Caco-2 (cell line): ENCODE data around the gene XG. TPM values are rescaled to one million over a fixed set of nuclear protein-coding genes. Genes with fewer than 3 reads are reported as not detected.

ENCODE experiments used
- BruUV-seq: library from RNA; stranded (reverse); fragments of 400-500 nt; replicated peaks from 2 replicates; lab custom pipeline; 2021; lab: Mats Ljungman, UMichigan
- CTCF ChIA-PET: fragments of 300-600 bp; sonication (Branson Sonifier 250); formaldehyde crosslinking; loops from one replicate; lab custom pipeline; 2022; ENCODE audit warnings: antibody characterized with exemption; lab: Charles Lee
- POLR2A ChIA-PET: fragments of 300-600 bp; sonication (Branson Sonifier 250); formaldehyde crosslinking; loops from one replicate; lab custom pipeline; 2022; ENCODE audit warnings: antibody characterized with exemption; lab: Charles Lee
- DNase-seq, 2 experiments: peaks; one replicate each; pipeline versions ENCODE4 v3.0.0 to v3.0.0-alpha.2; 2020 to 2022
- H3K27me3 ChIP-seq: replicated peaks from 2 replicates; pipeline ENCODE4 v1.6.0; 2011; ENCODE audit warnings: low read length; ENCODE audit not compliant: control insufficient read depth, insufficient read depth
- H3K36me3 ChIP-seq: 2 replicates; pipeline ENCODE4 v1.5.1; 2011; ENCODE audit warnings: low read length; ENCODE audit not compliant: control insufficient read depth, insufficient read depth
- H3K4me1 ChIP-seq: fragments of 250-450 bp; sonication (Bioruptor Pico); 2 replicates; pipeline ENCODE4 v1.5.1; 2020; ENCODE audit warnings: mild to moderate bottlenecking
- H3K4me3 ChIP-seq: 2 replicates; pipeline ENCODE4 v1.5.1; 2011; ENCODE audit warnings: low read depth, mild to moderate bottlenecking, control low read depth, low read length
- H3K9me3 ChIP-seq: fragments of 250-450 bp; sonication (Bioruptor Pico); 2 replicates; pipeline ENCODE4 v1.5.1; 2020; ENCODE audit warnings: mild to moderate bottlenecking, moderate library complexity
- H3K27ac Mint-ChIP-seq: one replicate; pipeline ENCODE4 v1.8.0; 2022; ENCODE audit warnings: mixed read lengths; ENCODE audit not compliant: unreplicated experiment
- H3K27me3 Mint-ChIP-seq: one replicate; pipeline ENCODE4 v1.8.0; 2022; ENCODE audit warnings: mixed read lengths; ENCODE audit not compliant: insufficient read depth, unreplicated experiment
- H3K36me3 Mint-ChIP-seq: one replicate; pipeline ENCODE4 v1.8.0; 2022; ENCODE audit warnings: mild to moderate bottlenecking, mixed read lengths; ENCODE audit not compliant: insufficient read depth, unreplicated experiment
- H3K4me1 Mint-ChIP-seq: one replicate; pipeline ENCODE4 v1.8.0; 2022; ENCODE audit warnings: low read depth, mixed read lengths; ENCODE audit not compliant: unreplicated experiment
- H3K4me3 Mint-ChIP-seq: one replicate; pipeline ENCODE4 v1.8.0; 2022; ENCODE audit warnings: mild to moderate bottlenecking, moderate library complexity, mixed read lengths; ENCODE audit not compliant: unreplicated experiment
- H3K9me3 Mint-ChIP-seq: one replicate; pipeline ENCODE4 v1.8.0; 2022; ENCODE audit warnings: mixed read lengths; ENCODE audit not compliant: unreplicated experiment
- CTCF ChIP-seq, 2 experiments: fragments of 200-600 bp in 1 of 2; IDR thresholded peaks; 1 replicate in 1 of 2; 2 replicates in 1 of 2; pipeline versions ENCODE4 v1.5.1 to v1.8.0; 2011 to 2022; ENCODE audit warnings: antibody characterized with exemption in 1 of 2, control low read depth in 1 of 2, inconsistent platforms in 1 of 2, low read depth in 1 of 2, low read length in 1 of 2, mild to moderate bottlenecking in 1 of 2, moderate library complexity in 1 of 2; ENCODE audit not compliant: insufficient read depth in 1 of 2, severe bottlenecking in 1 of 2, unreplicated experiment in 1 of 2
- intact Hi-C: fragments of 100-400 bp; cut with micrococcal nuclease; formaldehyde crosslinking; loops from one replicate; pipeline ENCODE4 v1.10.0; 2022; ENCODE audit not compliant: unreplicated experiment
- total RNA-seq: library from RNA; stranded (reverse); gene quantifications from 2 replicates; pipeline ENCODE4 v1.2.3, GENCODE V29; 2022

Gene XG
- total RNA-seq, 1 experiment from 2014 or later: 1.2 TPM

- intact Hi-C loops: no loop called here
- H3K27me3 ChIP-seq: no peaks in the 10 kb centered on the region
- H3K4me3 ChIP-seq: no peak overlapping the region
- BruUV-seq: no TSS peak
- Mint-ChIP-seq H3K27me3 (no peaks in the 10 kb centered on the region), H3K4me3 (no peak overlapping the region), H3K4me1 (peaks cover 9% of the 10 kb centered on the region), H3K27ac (no peak overlapping the region), H3K9me3 (peaks cover 37% of the 10 kb centered on the region), H3K36me3 (peaks cover 70% of the 10 kb centered on the region)
- no peaks in the 10 kb centered on the region; the same call in 1 of the 2 replicates for H3K36me3 ChIP-seq
- ChIA-PET POLR2A (no interaction called here), CTCF (no interaction called here)
- no peaks in the 10 kb centered on the region for H3K9me3 ChIP-seq
- DNase-seq: no peak
- H3K4me1 ChIP-seq: no peaks in the 10 kb centered on the region
- no peak for TF ChIP-seq CTCF (IDR thresholded peaks at IDR 0.05; ENCODE audit: insufficient read depth in 1 of 2, low read depth in 1 of 2, low read length in 1 of 2, severe bottlenecking in 1 of 2, unreplicated experiment in 1 of 2)
Observed at GRCh38 chrX:2837961-2838360, 86.1 kb downstream of the XG start.

- peaks cover 9% of the 10 kb centered on the region for H3K4me1 Mint-ChIP-seq
- Histone ChIP-seq H3K36me3 (no peaks in the 10 kb centered on the region; the same call in 1 of the 2 replicates), H3K27me3 (no peaks in the 10 kb centered on the region), H3K4me3 (no peak overlapping the region), H3K9me3 (no peaks in the 10 kb centered on the region), H3K4me1 (no peaks in the 10 kb centered on the region)
- H3K9me3 Mint-ChIP-seq: peaks cover 37% of the 10 kb centered on the region
- H3K27ac Mint-ChIP-seq: no peak overlapping the region
- CTCF ChIA-PET: no interaction called here
- no peak for DNase-seq
- BruUV-seq: no TSS peak
- no peak for TF ChIP-seq CTCF (IDR thresholded peaks at IDR 0.05; ENCODE audit: insufficient read depth in 1 of 2, low read depth in 1 of 2, low read length in 1 of 2, severe bottlenecking in 1 of 2, unreplicated experiment in 1 of 2)
- POLR2A ChIA-PET: no interaction called here
- H3K36me3 Mint-ChIP-seq: peaks cover 51% of the 10 kb centered on the region
- no peaks in the 10 kb centered on the region for H3K27me3 Mint-ChIP-seq
- intact Hi-C loops: no loop called here
- H3K4me3 Mint-ChIP-seq: no peak overlapping the region
Observed at GRCh38 chrX:2840961-2841360, 89.1 kb downstream of the XG start.

GRCh38 chrX:2841537-2841936 is 89.7 kb downstream of the XG start:
- BruUV-seq: no TSS peak
- DNase-seq: no peak
- ChIA-PET POLR2A (no interaction called here), CTCF (no interaction called here)
- H3K9me3 Mint-ChIP-seq: peaks cover 37% of the 10 kb centered on the region
- H3K9me3 ChIP-seq: no peaks in the 10 kb centered on the region
- no peaks in the 10 kb centered on the region for H3K27me3 ChIP-seq
- H3K4me1 ChIP-seq: no peaks in the 10 kb centered on the region
- H3K27ac Mint-ChIP-seq: no peak overlapping the region
- H3K4me3 Mint-ChIP-seq: no peak overlapping the region
- intact Hi-C loops: no loop called here
- no peaks in the 10 kb centered on the region; the same call in 1 of the 2 replicates for H3K36me3 ChIP-seq
- no peak for TF ChIP-seq CTCF (IDR thresholded peaks at IDR 0.05; ENCODE audit: insufficient read depth in 1 of 2, low read depth in 1 of 2, low read length in 1 of 2, severe bottlenecking in 1 of 2, unreplicated experiment in 1 of 2)
- H3K4me1 Mint-ChIP-seq: peaks cover 9% of the 10 kb centered on the region
- no peak overlapping the region for H3K4me3 ChIP-seq
- H3K27me3 Mint-ChIP-seq: no peaks in the 10 kb centered on the region
- peaks cover 48% of the 10 kb centered on the region for H3K36me3 Mint-ChIP-seq
